Measurements from ENCODE around the gene NRCAM.
A peak's percentile ranks its signal among the peaks of the same experiment; 100 is the strongest.

The NRCAM gene

GRCh38 chr7:108109221-108109908 lies 346.9 kb downstream of the NRCAM start:
- TF ChIP-seq CTCF (IDR thresholded peaks at IDR 0.05; ENCODE audit: low read length, missing control alignments): peak; percentile 60
- H3K4me3 ChIP-seq (replicated peaks; ENCODE audit: low read depth, low read length): no peak overlapping the region
- peak; percentile 36 for DNase-seq (ENCODE audit: low read depth)

GRCh38 chr7:108108131-108108530 lies 348.1 kb downstream of the NRCAM start:
- TF ChIP-seq CTCF (IDR thresholded peaks at IDR 0.05; ENCODE audit: low read length, missing control alignments): no peak
- no peak overlapping the region for H3K4me3 ChIP-seq (replicated peaks; ENCODE audit: low read depth, low read length)
- no peak for DNase-seq (ENCODE audit: low read depth)

GRCh38 chr7:108104324-108104723 lies 351.9 kb downstream of the NRCAM start:
- peak; percentile 45 for DNase-seq (ENCODE audit: low read depth)
- no peak overlapping the region for H3K4me3 ChIP-seq (replicated peaks; ENCODE audit: low read depth, low read length)
- TF ChIP-seq CTCF (IDR thresholded peaks at IDR 0.05; ENCODE audit: low read length, missing control alignments): no peak

- DNase-seq (ENCODE audit: low read depth): peak; percentile 60
- H3K4me3 ChIP-seq (replicated peaks; ENCODE audit: low read depth, low read length): no peak overlapping the region
- TF ChIP-seq CTCF (IDR thresholded peaks at IDR 0.05; ENCODE audit: low read length, missing control alignments): no peak
Observed at GRCh38 chr7:108103558-108104298, 352.5 kb downstream of the NRCAM start.

- no peak for TF ChIP-seq CTCF (IDR thresholded peaks at IDR 0.05; ENCODE audit: low read length, missing control alignments)
- no peak overlapping the region for H3K4me3 ChIP-seq (replicated peaks; ENCODE audit: low read depth, low read length)
- no peak for DNase-seq (ENCODE audit: low read depth)
Observed at GRCh38 chr7:108102671-108103312, 353.4 kb downstream of the NRCAM start.

GRCh38 chr7:108101759-108102158 lies 354.5 kb downstream of the NRCAM start:
- TF ChIP-seq CTCF (IDR thresholded peaks at IDR 0.05; ENCODE audit: low read length, missing control alignments): no peak
- H3K4me3 ChIP-seq (replicated peaks; ENCODE audit: low read depth, low read length): no peak overlapping the region
- DNase-seq (ENCODE audit: low read depth): no peak

All from fibroblast of pulmonary artery (primary cell).